ENCODE measurements around the gene CYP2A7. TPM values are rescaled to one million over a fixed set of nuclear protein-coding genes. Genes with fewer than 3 reads are reported as not detected.
A peak's percentile ranks its signal among the peaks of the same experiment; 100 is the strongest.
"Not testable (repeated sequence)": the region's sequence is repeated elsewhere in the genome, so short reads cannot be mapped to it uniquely, and the experiment has no call there.

The CYP2A7 gene
- total RNA-seq (2014; rRNA removed; shearing (Covaris generic)) = not detected in 2 replicates

- DNase-seq (ENCODE audit: low read depth) = not testable (repeated sequence)
Measured at GRCh38 chr19:40882062-40882461, at the start of gene CYP2A7. CYP2A7 (minus strand) TSS chr19:40882231; CDS start chr19:40882210, 21 bp downstream.

GRCh38 chr19:40930799-40931198, 48.8 kb upstream of the CYP2A7 start:
- not testable (repeated sequence) for DNase-seq (ENCODE audit: low read depth)

- not testable (repeated sequence) for DNase-seq (ENCODE audit: low read depth)
Measured at GRCh38 chr19:40929942-40930341, 47.9 kb upstream of the CYP2A7 start.

- DNase-seq (ENCODE audit: low read depth) = no peak
Measured at GRCh38 chr19:40928850-40929249, 46.8 kb upstream of the CYP2A7 start.

- DNase-seq (ENCODE audit: low read depth) = no peak
Measured at GRCh38 chr19:40927567-40927966, 45.5 kb upstream of the CYP2A7 start.

- DNase-seq (ENCODE audit: low read depth) = not testable (repeated sequence)
Measured at GRCh38 chr19:40926276-40926675, 44.2 kb upstream of the CYP2A7 start.

GRCh38 chr19:40923934-40924391, 41.9 kb upstream of the CYP2A7 start:
- no peak for DNase-seq (ENCODE audit: low read depth)

- not testable (repeated sequence) for DNase-seq (ENCODE audit: low read depth)
Measured at GRCh38 chr19:40922237-40923160, 40.5 kb upstream of the CYP2A7 start.

GRCh38 chr19:40921005-40921897, 39.2 kb upstream of the CYP2A7 start:
- peak; percentile 85 for DNase-seq (ENCODE audit: low read depth)

GRCh38 chr19:40920300-40921004, 38.4 kb upstream of the CYP2A7 start:
- no peak for DNase-seq (ENCODE audit: low read depth)

GRCh38 chr19:40919530-40920299, 37.7 kb upstream of the CYP2A7 start:
- DNase-seq (ENCODE audit: low read depth) = not testable (repeated sequence)

GRCh38 chr19:40918303-40918702, 36.3 kb upstream of the CYP2A7 start:
- not testable (repeated sequence) for DNase-seq (ENCODE audit: low read depth)

- no peak for DNase-seq (ENCODE audit: low read depth)
Measured at GRCh38 chr19:40908976-40909375, 26.9 kb upstream of the CYP2A7 start.

GRCh38 chr19:40907968-40908735, 26.1 kb upstream of the CYP2A7 start:
- no peak for DNase-seq (ENCODE audit: low read depth)

GRCh38 chr19:40906512-40906911, 24.5 kb upstream of the CYP2A7 start:
- no peak for DNase-seq (ENCODE audit: low read depth)

GRCh38 chr19:40904673-40905156, 22.7 kb upstream of the CYP2A7 start:
- DNase-seq (ENCODE audit: low read depth) = peak; percentile 32

GRCh38 chr19:40901975-40902750, 20.1 kb upstream of the CYP2A7 start:
- not testable (repeated sequence) for DNase-seq (ENCODE audit: low read depth)

- DNase-seq (ENCODE audit: low read depth) = not testable (repeated sequence)
Measured at GRCh38 chr19:40900521-40900920, 18.5 kb upstream of the CYP2A7 start.

GRCh38 chr19:40899964-40900363, 17.9 kb upstream of the CYP2A7 start:
- DNase-seq (ENCODE audit: low read depth) = not testable (repeated sequence)

Measured in M059J (cell line).